Measurements from ENCODE around the gene C1GALT1.
"Not testable (repeated sequence)": the region's sequence is repeated elsewhere in the genome, so short reads cannot be mapped to it uniquely, and the experiment has no call there.

Gene C1GALT1

DNA sequence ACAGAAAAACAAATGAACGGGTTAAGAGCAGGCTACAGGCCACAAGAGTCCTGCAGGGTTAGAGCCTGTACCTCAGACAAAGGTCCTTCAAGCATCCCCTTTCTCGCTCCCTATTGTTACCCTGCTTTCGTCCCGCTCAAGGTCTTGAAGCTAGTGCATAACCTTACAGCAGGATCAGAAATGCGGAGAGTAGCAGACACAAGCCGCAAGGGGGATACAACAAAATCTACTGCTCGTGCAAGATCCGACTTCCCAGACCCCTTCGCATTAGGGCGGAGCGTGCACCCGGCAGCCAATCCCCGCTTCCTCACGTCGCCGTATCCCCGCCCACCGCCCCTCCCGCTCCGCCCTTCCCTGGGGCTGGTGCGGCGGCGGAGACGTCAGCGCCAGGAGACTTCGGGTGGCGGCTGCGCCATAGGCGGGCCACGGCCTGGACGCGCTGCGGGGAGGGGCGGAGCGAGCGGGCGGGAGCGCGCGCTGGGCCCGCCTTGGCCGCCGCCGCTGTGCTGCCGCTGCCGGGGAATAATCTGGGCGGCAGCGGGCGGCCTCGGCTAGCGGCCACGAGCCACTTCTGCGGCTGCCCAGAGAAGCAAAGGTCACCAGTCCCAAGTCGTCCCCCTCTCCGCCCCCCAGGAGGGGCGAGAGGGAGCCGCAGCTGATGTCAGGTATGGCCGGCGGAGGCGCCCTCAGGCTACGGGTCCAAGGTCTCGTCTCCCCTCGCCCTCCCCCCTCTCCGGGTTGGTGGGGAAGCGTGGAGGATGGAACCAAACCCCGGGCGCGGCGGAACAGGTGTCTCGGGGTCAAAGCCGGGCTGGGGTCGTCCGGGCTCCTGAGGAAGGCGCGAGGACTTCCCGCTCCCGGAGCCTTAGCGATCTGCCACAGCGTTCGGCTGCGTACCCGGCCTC lies at the start of gene C1GALT1:
Gene C1GALT1, plus strand, starts transcription at position 389 of the 905 bp plus-strand sequence. CDS start 51,776 bp downstream, outside the sequence.
- peak within 1 kb of the TSS; percentile 75 for H3K4me3 ChIP-seq (ENCODE audit: low read depth, low read length, poor library complexity, severe bottlenecking)
- TF ChIP-seq, protein P1, sequence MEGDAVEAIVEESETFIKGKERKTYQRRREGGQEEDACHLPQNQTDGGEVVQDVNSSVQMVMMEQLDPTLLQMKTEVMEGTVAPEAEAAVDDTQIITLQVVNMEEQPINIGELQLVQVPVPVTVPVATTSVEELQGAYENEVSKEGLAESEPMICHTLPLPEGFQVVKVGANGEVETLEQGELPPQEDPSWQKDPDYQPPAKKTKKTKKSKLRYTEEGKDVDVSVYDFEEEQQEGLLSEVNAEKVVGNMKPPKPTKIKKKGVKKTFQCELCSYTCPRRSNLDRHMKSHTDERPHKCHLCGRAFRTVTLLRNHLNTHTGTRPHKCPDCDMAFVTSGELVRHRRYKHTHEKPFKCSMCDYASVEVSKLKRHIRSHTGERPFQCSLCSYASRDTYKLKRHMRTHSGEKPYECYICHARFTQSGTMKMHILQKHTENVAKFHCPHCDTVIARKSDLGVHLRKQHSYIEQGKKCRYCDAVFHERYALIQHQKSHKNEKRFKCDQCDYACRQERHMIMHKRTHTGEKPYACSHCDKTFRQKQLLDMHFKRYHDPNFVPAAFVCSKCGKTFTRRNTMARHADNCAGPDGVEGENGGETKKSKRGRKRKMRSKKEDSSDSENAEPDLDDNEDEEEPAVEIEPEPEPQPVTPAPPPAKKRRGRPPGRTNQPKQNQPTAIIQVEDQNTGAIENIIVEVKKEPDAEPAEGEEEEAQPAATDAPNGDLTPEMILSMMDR (IDR thresholded peaks at IDR 0.05; ENCODE audit: low read length): peak; percentile 59
- no peak for TF ChIP-seq EZH2 (IDR thresholded peaks at IDR 0.05; ENCODE audit: borderline replicate concordance, low read length)

DNA sequence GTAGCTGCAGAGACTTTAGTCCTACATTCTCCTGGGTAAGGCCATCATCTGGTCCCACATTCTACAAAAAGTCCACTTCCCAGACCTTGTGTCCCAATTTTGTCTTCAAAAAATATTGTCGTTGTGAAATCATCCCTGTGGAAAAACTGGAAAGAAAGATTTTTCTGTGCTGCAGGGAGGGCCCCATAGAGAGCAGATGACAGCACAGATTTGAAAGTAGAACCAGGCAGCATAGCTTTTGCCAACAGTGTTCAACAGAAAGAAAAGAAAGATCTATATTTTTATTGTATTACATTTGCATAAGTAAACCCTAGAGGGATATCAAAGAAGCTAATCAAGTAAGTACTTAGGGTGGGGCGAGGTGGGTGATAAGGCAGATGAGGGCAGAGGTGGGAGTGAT lies 48.3 kb upstream of the C1GALT1 start:
- Histone ChIP-seq H4K20me1 (ENCODE audit: insufficient read depth, low read length) (no peaks in the 10 kb centered on the region), H3F3A (ENCODE audit: insufficient read depth, low read length) (no peaks in the 10 kb centered on the region)
- TF ChIP-seq, protein P1 (IDR thresholded peaks at IDR 0.05; ENCODE audit: low read length): no peak
- TF ChIP-seq EZH2 (IDR thresholded peaks at IDR 0.05; ENCODE audit: borderline replicate concordance, low read length): no peak

More for the DNA sequence above, at the start of gene C1GALT1:
- no peaks in the 10 kb centered on the region for H3K9me2 ChIP-seq (ENCODE audit: low read depth, low read length)
- peak within 1 kb of the TSS; percentile 63 for H2AFZ ChIP-seq (ENCODE audit: low read length)
- H3K4me2 ChIP-seq (ENCODE audit: low read length): peak within 1 kb of the TSS; percentile 98
- peaks cover 24% of the 10 kb centered on the region for H3K36me3 ChIP-seq (ENCODE audit: insufficient read depth, low read length)
- peaks cover 43% of the 10 kb centered on the region for H3K79me2 ChIP-seq (ENCODE audit: insufficient read depth, low read length)
- no peaks in the 10 kb centered on the region for H4K20me1 ChIP-seq (ENCODE audit: insufficient read depth, low read length)
- H3K4me1 ChIP-seq (ENCODE audit: insufficient read depth, low read length, severe bottlenecking): peaks cover 34% of the 10 kb centered on the region
- no peaks in the 10 kb centered on the region for H3K27me3 ChIP-seq (ENCODE audit: insufficient read depth, low read length)
- H3K27ac ChIP-seq (ENCODE audit: low read depth, low read length, poor library complexity, severe bottlenecking): peak within 1 kb of the TSS; percentile 94
- H3F3A ChIP-seq (ENCODE audit: insufficient read depth, low read length): no peaks in the 10 kb centered on the region
- H3K9me3 ChIP-seq (ENCODE audit: low read length): no peaks in the 10 kb centered on the region
- H3K9ac ChIP-seq (ENCODE audit: low read length): peak within 1 kb of the TSS; percentile 84

DNA sequence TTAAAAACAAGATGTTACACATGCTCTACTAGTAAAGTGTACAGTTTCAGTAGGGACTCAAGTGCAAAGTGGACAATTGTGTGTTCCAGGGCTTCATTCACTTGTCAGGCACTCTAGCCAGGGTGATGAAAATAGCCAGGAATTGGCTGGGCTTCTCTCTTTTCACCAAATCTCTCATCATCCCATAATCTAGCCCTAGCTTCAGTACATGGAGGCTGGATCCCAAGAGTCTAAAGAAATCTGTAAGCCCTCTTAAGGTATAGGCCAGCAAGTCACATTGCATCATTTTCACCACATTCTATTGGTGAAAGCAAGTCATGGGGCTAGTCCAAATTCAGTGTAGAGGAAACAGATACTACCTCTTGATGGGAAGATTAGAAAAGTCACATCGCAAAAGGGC lies 47.3 kb upstream of the C1GALT1 start:
- Histone ChIP-seq H4K20me1 (ENCODE audit: insufficient read depth, low read length) (no peaks in the 10 kb centered on the region), H3K36me3 (ENCODE audit: insufficient read depth, low read length) (no peaks in the 10 kb centered on the region), H3K4me3 (ENCODE audit: low read depth, low read length, poor library complexity, severe bottlenecking) (no peak overlapping the region), H3K4me1 (ENCODE audit: insufficient read depth, low read length, severe bottlenecking) (no peaks in the 10 kb centered on the region), H3K27me3 (ENCODE audit: insufficient read depth, low read length) (no peaks in the 10 kb centered on the region), H3K9me2 (ENCODE audit: low read depth, low read length) (no peaks in the 10 kb centered on the region), H3F3A (ENCODE audit: insufficient read depth, low read length) (no peaks in the 10 kb centered on the region), H3K4me2 (ENCODE audit: low read length) (no peak overlapping the region), H2AFZ (ENCODE audit: low read length) (no peak overlapping the region), H3K9me3 (ENCODE audit: low read length) (no peaks in the 10 kb centered on the region), H3K9ac (ENCODE audit: low read length) (no peak overlapping the region), H3K79me2 (ENCODE audit: insufficient read depth, low read length) (no peaks in the 10 kb centered on the region), H3K27ac (ENCODE audit: low read depth, low read length, poor library complexity, severe bottlenecking) (no peak overlapping the region)
- TF ChIP-seq EZH2 (IDR thresholded peaks at IDR 0.05; ENCODE audit: borderline replicate concordance, low read length): no peak
- TF ChIP-seq, protein P1 (IDR thresholded peaks at IDR 0.05; ENCODE audit: low read length): no peak

More for the DNA sequence above, 48.3 kb upstream of the C1GALT1 start:
- Histone ChIP-seq H3K27me3 (ENCODE audit: insufficient read depth, low read length) (no peaks in the 10 kb centered on the region), H3K9ac (ENCODE audit: low read length) (no peak overlapping the region), H3K36me3 (ENCODE audit: insufficient read depth, low read length) (no peaks in the 10 kb centered on the region), H3K4me2 (ENCODE audit: low read length) (no peak overlapping the region), H3K4me3 (ENCODE audit: low read depth, low read length, poor library complexity, severe bottlenecking) (no peak overlapping the region), H3K27ac (ENCODE audit: low read depth, low read length, poor library complexity, severe bottlenecking) (no peak overlapping the region), H2AFZ (ENCODE audit: low read length) (no peak overlapping the region), H3K79me2 (ENCODE audit: insufficient read depth, low read length) (no peaks in the 10 kb centered on the region), H3K9me2 (ENCODE audit: low read depth, low read length) (no peaks in the 10 kb centered on the region), H3K9me3 (ENCODE audit: low read length) (no peaks in the 10 kb centered on the region), H3K4me1 (ENCODE audit: insufficient read depth, low read length, severe bottlenecking) (no peaks in the 10 kb centered on the region)

DNA sequence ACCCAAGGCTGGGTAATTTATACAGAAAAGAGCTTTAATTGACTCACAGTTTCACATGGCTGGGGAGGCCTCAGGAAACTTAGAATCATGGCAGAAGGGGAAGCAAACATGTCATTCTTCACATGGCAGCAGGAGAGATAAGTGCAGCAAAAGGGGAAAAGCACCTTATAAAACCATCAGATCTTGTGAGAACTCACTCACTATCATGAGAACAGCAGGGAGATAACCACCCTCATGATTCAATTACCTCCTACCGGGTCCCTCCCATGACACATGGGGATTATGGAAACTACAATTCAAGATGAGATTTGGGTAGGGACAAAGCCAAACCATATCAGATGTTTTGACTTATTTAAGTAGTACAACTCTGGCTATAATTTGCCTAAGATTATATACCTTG lies 46.4 kb upstream of the C1GALT1 start:
- H3K4me2 ChIP-seq (ENCODE audit: low read length); H4K20me1 ChIP-seq (ENCODE audit: insufficient read depth, low read length); H3K79me2 ChIP-seq (ENCODE audit: insufficient read depth, low read length); H3K4me3 ChIP-seq (ENCODE audit: low read depth, low read length, poor library complexity, severe bottlenecking); H3K9me3 ChIP-seq (ENCODE audit: low read length); H3K9ac ChIP-seq (ENCODE audit: low read length); H2AFZ ChIP-seq (ENCODE audit: low read length); H3K27me3 ChIP-seq (ENCODE audit: insufficient read depth, low read length); H3K27ac ChIP-seq (ENCODE audit: low read depth, low read length, poor library complexity, severe bottlenecking); H3K36me3 ChIP-seq (ENCODE audit: insufficient read depth, low read length); H3K4me1 ChIP-seq (ENCODE audit: insufficient read depth, low read length, severe bottlenecking); H3K9me2 ChIP-seq (ENCODE audit: low read depth, low read length); H3F3A ChIP-seq (ENCODE audit: insufficient read depth, low read length): not testable (repeated sequence)

Data from OCI-LY1 (cell line).